Thyroid gland (tissue), 4 donors: ENCODE measurements around the gene C10orf67. TPM values are rescaled to one million over a fixed set of nuclear protein-coding genes. Genes with fewer than 3 reads are reported as not detected.
"Not testable (repeated sequence)": the region's sequence is repeated elsewhere in the genome, so short reads cannot be mapped to it uniquely, and the experiment has no call there.

Experiments
- DNase-seq, 2 donors: peaks; one replicate each; pipeline ENCODE4 v3.0.0-alpha.2; 2019
- H3K27ac ChIP-seq, 3 donors: fragments of 200-600 bp; sonication (generic); 1 replicate in 2 of 3; 2 replicates in 1 of 3; pipeline ENCODE4 v1.5.1; 2016 to 2019; ENCODE audit warnings: mild to moderate bottlenecking in 1 of 3, moderate library complexity in 1 of 3
- H3K27me3 ChIP-seq: fragments of 200-600 bp; sonication (generic); one replicate; pipeline ENCODE4 v1.5.1; 2019
- H3K36me3 ChIP-seq, 2 donors: fragments of 200-600 bp; sonication (generic); one replicate each; pipeline ENCODE4 v1.5.1; 2016 to 2019
- H3K4me1 ChIP-seq, 2 donors: fragments of 200-600 bp; sonication (generic); one replicate each; pipeline ENCODE4 v1.5.1; 2017 to 2019
- H3K4me3 ChIP-seq, 3 donors: fragments of 200-600 bp; sonication (generic); replicated peaks in 1 of 3; 1 replicate in 2 of 3; 2 replicates in 1 of 3; pipeline ENCODE4 v1.5.1; 2016; ENCODE audit warnings: mild to moderate bottlenecking in 1 of 3
- H3K9me3 ChIP-seq: fragments of 200-600 bp; sonication (generic); one replicate; pipeline ENCODE4 v1.5.1; 2017
- CTCF ChIP-seq, 6 experiments: fragments of 200-600 bp in 3 of 6; fragments of 450-650 bp in 3 of 6; sonication (generic) in 3 of 6; IDR thresholded peaks; one replicate each; pipeline ENCODE4 v1.5.1; 2016 to 2019; ENCODE audit warnings: antibody characterized with exemption in 6 of 6, mild to moderate bottlenecking in 2 of 6, inconsistent platforms in 1 of 6, moderate library complexity in 1 of 6
- POLR2A ChIP-seq, 2 donors: fragments of 450-650 bp; IDR thresholded peaks; one replicate each; pipeline ENCODE4 v1.6.1; 2017; ENCODE audit warnings: antibody characterized with exemption in 2 of 2, mild to moderate bottlenecking in 2 of 2, moderate library complexity in 1 of 2
- WGBS, 2 donors: methylation state at CpG; one replicate each; pipeline ENCODE4 v1.1.5; 2017; 5-methylcytosine and 5-hydroxymethylcytosine counted together
- intact Hi-C: fragments of 100-400 bp; cut with DNase I; formaldehyde crosslinking; loops from one replicate; pipeline ENCODE4 v1.15.1; 2023
- total RNA-seq, 4 donors: library from RNA; depleted of rRNA; stranded (reverse); fragments of >200 nt; gene quantifications; one replicate each; pipeline ENCODE4 v1.2.3, GENCODE V29; 2016

C10orf67 gene
- total RNA-seq, result under 1 TPM in 3 of 4 donors, not detected in 1; 0.13 to 0.98 (median 0.54) TPM

GRCh38 chr10:23344241-23344841 lies at the start of gene C10orf67:
Gene C10orf67 (minus strand): TSS chr10:23344797. CDS start chr10:23344774, 23 bp downstream.
- 2% methylated on average over 28 to 29 of the region's 31 CpGs for WGBS, 2 donors
- peak within 1 kb of the TSS in 1 of 3 donors; percentile 58 for H3K27ac ChIP-seq
- DNase-seq, result peak; percentile 63 to 64
- intact Hi-C loops, result no loop called here
- peaks cover 0 to 10% of the 10 kb centered on the region in 2 donors for H3K4me1 ChIP-seq
- no peaks in the 10 kb centered on the region for H3K9me3 ChIP-seq
- peak within 1 kb of the TSS; percentile 31 to 50 (median 42) for H3K4me3 ChIP-seq
- H3K27me3 ChIP-seq, result no peaks in the 10 kb centered on the region
- TF ChIP-seq POLR2A (IDR thresholded peaks at IDR 0.05), result peak in 1 of 2 donors; percentile 20
- no peak for TF ChIP-seq CTCF (IDR thresholded peaks at IDR 0.05)
- no peaks in the 10 kb centered on the region for H3K36me3 ChIP-seq

- H3K4me1 ChIP-seq, result no peaks in the 10 kb centered on the region
- intact Hi-C loops, result no loop called here
- 84 to 91% methylated on average over 2 of the region's 2 CpGs for WGBS, 2 donors
- TF ChIP-seq CTCF (IDR thresholded peaks at IDR 0.05) (no peak), POLR2A (IDR thresholded peaks at IDR 0.05) (no peak)
- no peaks in the 10 kb centered on the region for H3K9me3 ChIP-seq
- no peaks in the 10 kb centered on the region for H3K27me3 ChIP-seq
- no peak overlapping the region for H3K27ac ChIP-seq
- DNase-seq, result no peak
- H3K4me3 ChIP-seq, result no peak overlapping the region
- H3K36me3 ChIP-seq, result no peaks in the 10 kb centered on the region
Observed at GRCh38 chr10:23391821-23392220, 47.2 kb upstream of the C10orf67 start.

GRCh38 chr10:23390809-23391208 lies 46.2 kb upstream of the C10orf67 start:
- WGBS, 2 donors, result 87 to 89% methylated on average over 4 of the region's 4 CpGs
- Histone ChIP-seq H3K36me3 (no peaks in the 10 kb centered on the region), H3K27ac (no peak overlapping the region), H3K27me3 (no peaks in the 10 kb centered on the region), H3K4me1 (no peaks in the 10 kb centered on the region), H3K9me3 (no peaks in the 10 kb centered on the region), H3K4me3 (no peak overlapping the region)
- intact Hi-C loops, result no loop called here
- DNase-seq, result no peak
- TF ChIP-seq POLR2A (IDR thresholded peaks at IDR 0.05) (no peak), CTCF (IDR thresholded peaks at IDR 0.05) (no peak)

DNA sequence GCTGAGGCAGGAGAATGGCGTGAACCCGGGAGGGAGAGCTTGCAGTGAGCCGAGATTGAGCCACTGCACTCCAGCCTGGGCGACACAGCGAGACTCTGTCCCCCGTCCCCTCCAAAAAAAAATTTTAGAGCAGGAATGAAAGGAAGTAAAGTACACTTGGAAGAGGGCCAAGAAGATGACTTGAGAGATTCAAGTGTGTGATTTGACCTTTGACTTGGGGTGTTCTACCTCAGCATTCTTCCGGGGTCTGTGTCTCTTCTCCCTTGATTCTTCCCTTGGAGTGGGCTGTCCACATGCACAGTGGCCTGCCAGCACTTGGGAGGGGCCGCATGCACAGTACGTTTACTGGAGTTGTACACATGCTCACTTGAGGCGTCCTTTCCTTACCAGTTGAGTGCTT lies 45.8 kb upstream of the C10orf67 start:
- H3K36me3 ChIP-seq, intact Hi-C loops: not testable (repeated sequence)
- 81 to 85% methylated on average over 10 of the region's 10 CpGs for WGBS, 2 donors

GRCh38 chr10:23387516-23387915 lies 42.9 kb upstream of the C10orf67 start:
- H3K9me3 ChIP-seq, intact Hi-C loops, H3K27me3 ChIP-seq, H3K36me3 ChIP-seq, H3K4me1 ChIP-seq, DNase-seq, H3K4me3 ChIP-seq, H3K27ac ChIP-seq: not testable (repeated sequence)
- WGBS, 2 donors, result 93 to 95% methylated on average over 3 of the region's 3 CpGs

More for the DNA sequence above, 45.8 kb upstream of the C10orf67 start:
- H3K27me3 ChIP-seq, H3K4me3 ChIP-seq, H3K27ac ChIP-seq, DNase-seq, H3K9me3 ChIP-seq, H3K4me1 ChIP-seq: not testable (repeated sequence)

- Histone ChIP-seq H3K4me3 (no peak overlapping the region), H3K4me1 (no peaks in the 10 kb centered on the region), H3K36me3 (no peaks in the 10 kb centered on the region), H3K27me3 (no peaks in the 10 kb centered on the region), H3K27ac (no peak overlapping the region), H3K9me3 (no peaks in the 10 kb centered on the region)
- no peak for DNase-seq
- intact Hi-C loops, result no loop called here
- 66 to 72% methylated on average over 3 of the region's 3 CpGs for WGBS, 2 donors
- no peak for TF ChIP-seq CTCF (IDR thresholded peaks at IDR 0.05)
- TF ChIP-seq POLR2A (IDR thresholded peaks at IDR 0.05), result no peak
Observed at GRCh38 chr10:23386052-23386451, 41.5 kb upstream of the C10orf67 start.
